IMR-90 (cell line): Measurements from ENCODE around the gene CALY. TPM values are rescaled to one million over a fixed set of nuclear protein-coding genes. Genes with fewer than 3 reads are reported as not detected.

Experiments
- ATAC-seq: fragments of 200-7000 bp; cut with Tn5 transposase; 2 replicates; pipeline ENCODE4 v1.9.1; 2020; ENCODE audit warnings: low read depth, mild to moderate bottlenecking, moderate library complexity
- BruUV-seq: library from RNA; stranded (reverse); fragments of 400-500 nt; replicated peaks from 2 replicates; lab custom pipeline; 2021; lab: Mats Ljungman, UMichigan
- CTCF ChIA-PET: fragments of 300-600 bp; formaldehyde crosslinking; extraction: SDS; loops from one replicate; lab custom pipeline; 2021; ENCODE audit warnings: antibody characterized with exemption; lab: Yijun Ruan, JAX
- POLR2A ChIA-PET: fragments of 300-600 bp; sonication (Branson Sonifier 250); formaldehyde crosslinking; loops from one replicate; lab custom pipeline; 2022; ENCODE audit warnings: antibody characterized with exemption; ENCODE audit not compliant: unreplicated experiment; lab: Charles Lee
- DNase-seq: peaks from one replicate; pipeline ENCODE4 v3.0.0; 2013
- H2AFZ ChIP-seq: replicated peaks from 2 replicates; pipeline ENCODE3; 2013; ENCODE audit warnings: low read length, mild to moderate bottlenecking; ENCODE audit not compliant: poor library complexity
- H2AK5ac ChIP-seq: 2 replicates; pipeline ENCODE4 v1.6.1; 2013; ENCODE audit warnings: low read depth, low read length, inconsistent platforms
- H2AK9ac ChIP-seq: replicated peaks from 2 replicates; pipeline ENCODE3; 2013; ENCODE audit warnings: mild to moderate bottlenecking, low read depth, low read length, moderate library complexity; ENCODE audit not compliant: poor library complexity
- H2BK120ac ChIP-seq: 2 replicates; pipeline ENCODE4 v1.6.1; 2013; ENCODE audit warnings: low read depth, low read length, inconsistent platforms
- H2BK15ac ChIP-seq: 3 replicates; pipeline ENCODE4 v1.6.1; 2013; ENCODE audit warnings: low read depth, low read length, inconsistent platforms
- H2BK20ac ChIP-seq: 2 replicates; pipeline ENCODE4 v1.6.1; 2013; ENCODE audit warnings: low read depth, mild to moderate bottlenecking, inconsistent platforms, low read length, moderate library complexity
- H2BK5ac ChIP-seq: 2 replicates; pipeline ENCODE4 v1.6.1; 2013; ENCODE audit warnings: mild to moderate bottlenecking, low read depth, low read length, inconsistent platforms; ENCODE audit not compliant: poor library complexity, severe bottlenecking
- H3K14ac ChIP-seq: replicated peaks from 2 replicates; pipeline ENCODE4 v1.6.1; 2013; ENCODE audit warnings: low read depth, low read length, inconsistent platforms
- H3K18ac ChIP-seq: 2 replicates; pipeline ENCODE4 v1.6.1; 2013; ENCODE audit warnings: low read depth, low read length, control low read depth
- H3K23ac ChIP-seq: 2 replicates; pipeline ENCODE4 v1.6.1; 2013; ENCODE audit warnings: low read depth, low read length, inconsistent platforms
- H3K27ac ChIP-seq: 2 replicates; pipeline ENCODE4 v1.5.1; 2013; ENCODE audit warnings: mild to moderate bottlenecking, control low read depth, low read length; ENCODE audit not compliant: insufficient read depth
- H3K27me3 ChIP-seq: 2 replicates; pipeline ENCODE4 v1.6.1; 2013; ENCODE audit warnings: low read length; ENCODE audit not compliant: control insufficient read depth, insufficient read depth
- H3K36me3 ChIP-seq: 2 replicates; pipeline ENCODE4 v1.6.1; 2013; ENCODE audit warnings: low read length, mixed read lengths; ENCODE audit not compliant: control insufficient read depth, insufficient read depth
- H3K4ac ChIP-seq: 2 replicates; pipeline ENCODE4 v1.6.1; 2013; ENCODE audit warnings: low read depth, low read length, inconsistent platforms
- H3K4me1 ChIP-seq: 2 replicates; pipeline ENCODE4 v1.6.1; 2013; ENCODE audit warnings: low read length, mixed read lengths; ENCODE audit not compliant: control insufficient read depth, insufficient read depth
- H3K4me2 ChIP-seq: 2 replicates; pipeline ENCODE4 v1.6.1; 2013; ENCODE audit warnings: low read depth, mild to moderate bottlenecking, control low read depth, low read length, moderate library complexity
- H3K4me3 ChIP-seq: 2 replicates; pipeline ENCODE4 v1.5.1; 2013; ENCODE audit warnings: low read depth, mild to moderate bottlenecking, control low read depth, low read length, moderate library complexity; ENCODE audit not compliant: insufficient read depth
- H3K56ac ChIP-seq: 2 replicates; pipeline ENCODE4 v1.6.1; 2013; ENCODE audit warnings: low read length, inconsistent platforms; ENCODE audit not compliant: insufficient read depth; ENCODE audit errors: extremely low read depth
- H3K79me1 ChIP-seq, 2 experiments: 2 replicates each; pipeline ENCODE4 v1.6.1; 2013; ENCODE audit warnings: low read length in 2 of 2, inconsistent platforms in 1 of 2, low read depth in 1 of 2
- H3K9ac ChIP-seq: 2 replicates; pipeline ENCODE4 v1.6.1; 2013; ENCODE audit warnings: low read depth, low read length, control low read depth
- H3K9me1 ChIP-seq: 2 replicates; pipeline ENCODE4 v1.6.1; 2013; ENCODE audit warnings: low read length, inconsistent platforms; ENCODE audit not compliant: insufficient read depth
- H3K9me3 ChIP-seq: 2 replicates; pipeline ENCODE4 v1.6.1; 2013; ENCODE audit warnings: low read length; ENCODE audit not compliant: control insufficient read depth, insufficient read depth
- H4K20me1 ChIP-seq: 2 replicates; pipeline ENCODE4 v1.6.1; 2013; ENCODE audit warnings: low read length, inconsistent platforms; ENCODE audit not compliant: insufficient read depth
- H4K5ac ChIP-seq: 2 replicates; pipeline ENCODE4 v1.6.1; 2013; ENCODE audit warnings: mild to moderate bottlenecking, low read depth, low read length, control low read depth
- H4K8ac ChIP-seq, 2 experiments: 2 replicates each; pipeline ENCODE4 v1.6.1; 2013; ENCODE audit warnings: low read depth in 2 of 2, low read length in 2 of 2, control low read depth in 1 of 2, inconsistent platforms in 1 of 2
- H4K91ac ChIP-seq: 2 replicates; pipeline ENCODE4 v1.6.1; 2013; ENCODE audit warnings: low read depth, low read length, inconsistent platforms; ENCODE audit not compliant: insufficient read depth
- BHLHE40 ChIP-seq: fragments of 150-350 bp; IDR thresholded peaks from 2 replicates; pipeline ENCODE4 v1.6.1; 2016; ENCODE audit warnings: mild to moderate bottlenecking, low read depth, low read length
- CEBPB ChIP-seq: IDR thresholded peaks from 2 replicates; pipeline ENCODE4 v1.6.1; 2012; ENCODE audit warnings: low read depth, low read length, improper control_type of control experiment
- CTCF ChIP-seq: conservative IDR thresholded peaks from 2 replicates; pipeline ENCODE4 v1.5.1; 2012; ENCODE audit warnings: mild to moderate bottlenecking, low read depth, low read length, improper control_type of control experiment
- ELK1 ChIP-seq: fragments of 150-350 bp; IDR thresholded peaks from 2 replicates; pipeline ENCODE4 v1.6.1; 2016; ENCODE audit warnings: low read depth, mild to moderate bottlenecking, low read length, moderate library complexity, borderline replicate concordance
- FOS ChIP-seq: fragments of 150-350 bp; IDR thresholded peaks from 2 replicates; pipeline ENCODE4 v1.6.1; 2016; ENCODE audit warnings: low read depth, low read length
- MAFK ChIP-seq: IDR thresholded peaks from 2 replicates; pipeline ENCODE4 v1.6.1; 2012; ENCODE audit warnings: low read depth, low read length, improper control_type of control experiment
- MAZ ChIP-seq: IDR thresholded peaks from 2 replicates; pipeline ENCODE4 v1.6.1; 2012; ENCODE audit warnings: low read depth, mild to moderate bottlenecking, low read length, improper control_type of control experiment, moderate library complexity, borderline replicate concordance
- MXI1 ChIP-seq: IDR thresholded peaks from 2 replicates; pipeline ENCODE4 v1.6.1; 2012; ENCODE audit warnings: low read depth, mild to moderate bottlenecking, low read length, moderate library complexity, borderline replicate concordance
- NFE2L2 ChIP-seq: fragments of 150-350 bp; IDR thresholded peaks from 2 replicates; pipeline ENCODE4 v1.6.1; 2016; ENCODE audit warnings: low read depth, mild to moderate bottlenecking, low read length
- POLR2A ChIP-seq: IDR thresholded peaks from 2 replicates; pipeline ENCODE4 v1.6.1; 2012; ENCODE audit warnings: mild to moderate bottlenecking, low read depth, low read length
- RAD21 ChIP-seq: IDR thresholded peaks from 2 replicates; pipeline ENCODE4 v1.6.1; 2012; ENCODE audit warnings: low read length, improper control_type of control experiment
- RCOR1 ChIP-seq: IDR thresholded peaks from 2 replicates; pipeline ENCODE4 v1.6.1; 2012; ENCODE audit warnings: mild to moderate bottlenecking, low read length, improper control_type of control experiment; ENCODE audit not compliant: insufficient replicate concordance
- RFX5 ChIP-seq: IDR thresholded peaks from 2 replicates; pipeline ENCODE4 v1.8.0; 2012; ENCODE audit warnings: low read depth, mild to moderate bottlenecking, low read length, moderate library complexity
- USF2 ChIP-seq: fragments of 150-350 bp; IDR thresholded peaks from 2 replicates; pipeline ENCODE4 v1.6.1; 2017; ENCODE audit warnings: mild to moderate bottlenecking, antibody characterized with exemption, low read length, low read depth
- WGBS, 2 experiments: methylation state at CpG; one replicate each; pipeline versions ENCODE4 v1.1.5 to v1.1.7; 2013; ENCODE audit warnings: missing lambda C conversion rate in 2 of 2; ENCODE audit not compliant: insufficient read length in 1 of 2; ENCODE audit errors: extremely low coverage in 2 of 2; 5-methylcytosine and 5-hydroxymethylcytosine counted together
- dilution Hi-C: fragments of 300-500 bp; cut with HindIII; formaldehyde crosslinking; loops from one replicate; pipeline ENCODE4 v1.14.3; 2018; ENCODE audit warnings: low sequenced_read_pairs; ENCODE audit not compliant: unreplicated experiment
- in situ Hi-C: fragments of 300-500 bp; cut with MboI; formaldehyde crosslinking; loops from 3 replicates; pipeline ENCODE4 v1.14.3; 2019; ENCODE audit warnings: low sequenced_read_pairs, inconsistent platforms, mixed read lengths
- intact Hi-C: fragments of 100-400 bp; cut with micrococcal nuclease; formaldehyde crosslinking; loops from 2 replicates; pipeline ENCODE4 v1.10.0; 2022
- polyA plus RNA-seq, 3 experiments: library from polyadenylated mRNA; depleted of rRNA; stranded (reverse); fragments of >200 nt; gene quantifications; 2 replicates each; pipeline ENCODE4 v1.2.3, GENCODE V29; 2012; ENCODE audit warnings: low replicate concordance in 1 of 3
- total RNA-seq: library from RNA; depleted of rRNA; stranded (reverse); fragments of >200 nt; gene quantifications from 2 replicates; pipeline ENCODE4 v1.2.3, GENCODE V29; 2012

Gene CALY
- total and polyA plus RNA-seq, 2 of the 4 experiments (the other 2 are of a cell fraction), result 0.34 TPM; not detected in 1

GRCh38 chr10:133355266-133355665 is 18.6 kb upstream of the CALY start:
- H2AK9ac ChIP-seq, result no peak overlapping the region
- ChIA-PET POLR2A (no interaction called here), CTCF (no interaction called here)
- no peak overlapping the region for H3K9ac ChIP-seq
- H3K36me3 ChIP-seq, result peaks cover 5% of the 10 kb centered on the region; the same call in 1 of the 2 replicates
- H3K9me1 ChIP-seq, result no peaks in the 10 kb centered on the region
- no peak overlapping the region for H4K5ac ChIP-seq
- H2BK15ac ChIP-seq, result no peak overlapping the region
- no peaks in the 10 kb centered on the region for H3K27me3 ChIP-seq
- no peak overlapping the region for H3K23ac ChIP-seq
- no peak overlapping the region for H3K4me2 ChIP-seq
- TF ChIP-seq FOS (no peak), POLR2A (no peak), CTCF (no peak), MAZ (no peak), MAFK (no peak), ELK1 (no peak), CEBPB (no peak), BHLHE40 (no peak), NFE2L2 (no peak), RCOR1 (no peak), USF2 (no peak), RAD21 (no peak), MXI1 (no peak), RFX5 (no peak)
- no peak for DNase-seq
- no peak overlapping the region for H3K14ac ChIP-seq
- dilution Hi-C loops, result no loop called here
- H3K4me1 ChIP-seq, result peaks cover 6% of the 10 kb centered on the region; the same call in 1 of the 2 replicates
- no peak overlapping the region for H2BK5ac ChIP-seq
- H3K79me1 ChIP-seq, result peaks cover 8 to 13% of the 10 kb centered on the region in 2 experiments; a peak in 2 of 4 replicates
- H3K56ac ChIP-seq, result no peak overlapping the region
- peaks cover 3% of the 10 kb centered on the region for H4K20me1 ChIP-seq
- H2BK120ac ChIP-seq, result no peak overlapping the region
- H2AK5ac ChIP-seq, result no peak overlapping the region
- H2AFZ ChIP-seq, result no peak overlapping the region
- no peak overlapping the region for H4K91ac ChIP-seq
- intact Hi-C loops, result no loop called here
- ATAC-seq, result no peak
- no peaks in the 10 kb centered on the region for H3K9me3 ChIP-seq
- in situ Hi-C loops, result no loop called here
- H3K18ac ChIP-seq, result no peak overlapping the region
- H2BK20ac ChIP-seq, result no peak overlapping the region
- no peak overlapping the region for H4K8ac ChIP-seq
- H3K4ac ChIP-seq, result no peak overlapping the region
- H3K4me3 ChIP-seq, result no peak overlapping the region
- BruUV-seq, result no TSS peak
- WGBS, 2 experiments, result 80% methylated on average over 1 of the region's 6 CpGs; no CpG with 5 or more reads in 1 of the 2 experiments
- H3K27ac ChIP-seq, result no peak overlapping the region
